Measurements from ENCODE around the gene ILK. TPM values are rescaled to one million over a fixed set of nuclear protein-coding genes. Genes with fewer than 3 reads are reported as not detected.

The ILK gene
- total and polyA plus RNA-seq, 8 donors = 146 to 165 (median 154) TPM

DNA sequence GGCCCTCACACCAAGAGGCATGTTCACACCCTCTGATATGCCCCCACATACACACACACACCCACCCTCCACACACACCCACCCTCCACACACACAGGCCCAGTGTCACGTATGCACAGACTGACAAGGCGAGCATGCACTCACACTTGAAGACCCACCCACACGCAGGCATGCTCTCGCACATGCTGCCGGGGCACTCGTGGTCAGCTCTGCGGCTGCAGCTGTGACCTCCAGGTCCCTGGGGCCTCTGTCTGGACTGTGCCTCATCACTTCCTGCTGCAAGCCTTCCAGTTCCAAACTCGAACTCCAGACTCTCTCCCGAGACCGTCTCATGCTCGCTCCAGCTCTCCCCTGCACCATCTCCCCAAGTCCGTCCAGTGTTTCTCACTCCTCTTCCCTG, 42.5 kb downstream of the ILK start:
- intact Hi-C loops (cut with DNase I) = no loop called here
- DNase-seq = peak in 1 of 4 donors; percentile 75
- peak; percentile 48 for ATAC-seq

DNA sequence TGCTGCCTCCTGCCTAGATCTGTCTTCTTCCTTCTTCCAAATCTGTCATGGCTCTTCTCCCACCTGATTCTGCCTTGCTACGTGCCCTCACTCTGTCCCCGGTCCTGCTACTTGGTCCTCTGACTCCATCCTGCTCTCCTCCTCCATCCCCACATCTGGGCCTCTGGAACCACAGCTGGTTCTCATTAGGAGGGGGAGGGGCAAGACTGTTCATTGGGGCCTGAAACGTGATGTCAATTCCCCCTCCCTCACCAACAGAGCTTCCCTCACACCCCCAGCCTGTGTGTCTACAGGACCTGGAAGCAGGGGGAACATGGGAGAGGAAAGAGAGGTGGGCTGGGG, 43.0 kb downstream of the ILK start:
- Histone ChIP-seq H3K4me3 (no peak overlapping the region), H3K9me3 (no peaks in the 10 kb centered on the region), H3K27ac (peak overlapping the region; percentile 58 to 81), H3K4me1 (peaks cover 21 to 42% of the 10 kb centered on the region in 2 donors), H3K27me3 (peaks cover 0 to 5% of the 10 kb centered on the region in 2 donors), H3K36me3 (no peaks in the 10 kb centered on the region)
- peak in 1 of 4 donors; percentile 54 for DNase-seq
- TF ChIP-seq, protein P1, sequence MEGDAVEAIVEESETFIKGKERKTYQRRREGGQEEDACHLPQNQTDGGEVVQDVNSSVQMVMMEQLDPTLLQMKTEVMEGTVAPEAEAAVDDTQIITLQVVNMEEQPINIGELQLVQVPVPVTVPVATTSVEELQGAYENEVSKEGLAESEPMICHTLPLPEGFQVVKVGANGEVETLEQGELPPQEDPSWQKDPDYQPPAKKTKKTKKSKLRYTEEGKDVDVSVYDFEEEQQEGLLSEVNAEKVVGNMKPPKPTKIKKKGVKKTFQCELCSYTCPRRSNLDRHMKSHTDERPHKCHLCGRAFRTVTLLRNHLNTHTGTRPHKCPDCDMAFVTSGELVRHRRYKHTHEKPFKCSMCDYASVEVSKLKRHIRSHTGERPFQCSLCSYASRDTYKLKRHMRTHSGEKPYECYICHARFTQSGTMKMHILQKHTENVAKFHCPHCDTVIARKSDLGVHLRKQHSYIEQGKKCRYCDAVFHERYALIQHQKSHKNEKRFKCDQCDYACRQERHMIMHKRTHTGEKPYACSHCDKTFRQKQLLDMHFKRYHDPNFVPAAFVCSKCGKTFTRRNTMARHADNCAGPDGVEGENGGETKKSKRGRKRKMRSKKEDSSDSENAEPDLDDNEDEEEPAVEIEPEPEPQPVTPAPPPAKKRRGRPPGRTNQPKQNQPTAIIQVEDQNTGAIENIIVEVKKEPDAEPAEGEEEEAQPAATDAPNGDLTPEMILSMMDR (IDR thresholded peaks at IDR 0.05) = no peak
- intact Hi-C loops (cut with DNase I) = no loop called here
- peak; percentile 30 for ATAC-seq

More for the DNA sequence above, 42.5 kb downstream of the ILK start:
- peak overlapping the region; percentile 58 to 81 for H3K27ac ChIP-seq
- TF ChIP-seq, protein P1 (IDR thresholded peaks at IDR 0.05) = no peak
- no peak overlapping the region for H3K4me3 ChIP-seq
- H3K9me3 ChIP-seq = no peaks in the 10 kb centered on the region
- no peaks in the 10 kb centered on the region for H3K36me3 ChIP-seq
- H3K4me1 ChIP-seq = peaks cover 21 to 42% of the 10 kb centered on the region in 2 donors
- H3K27me3 ChIP-seq = no peaks in the 10 kb centered on the region

DNA sequence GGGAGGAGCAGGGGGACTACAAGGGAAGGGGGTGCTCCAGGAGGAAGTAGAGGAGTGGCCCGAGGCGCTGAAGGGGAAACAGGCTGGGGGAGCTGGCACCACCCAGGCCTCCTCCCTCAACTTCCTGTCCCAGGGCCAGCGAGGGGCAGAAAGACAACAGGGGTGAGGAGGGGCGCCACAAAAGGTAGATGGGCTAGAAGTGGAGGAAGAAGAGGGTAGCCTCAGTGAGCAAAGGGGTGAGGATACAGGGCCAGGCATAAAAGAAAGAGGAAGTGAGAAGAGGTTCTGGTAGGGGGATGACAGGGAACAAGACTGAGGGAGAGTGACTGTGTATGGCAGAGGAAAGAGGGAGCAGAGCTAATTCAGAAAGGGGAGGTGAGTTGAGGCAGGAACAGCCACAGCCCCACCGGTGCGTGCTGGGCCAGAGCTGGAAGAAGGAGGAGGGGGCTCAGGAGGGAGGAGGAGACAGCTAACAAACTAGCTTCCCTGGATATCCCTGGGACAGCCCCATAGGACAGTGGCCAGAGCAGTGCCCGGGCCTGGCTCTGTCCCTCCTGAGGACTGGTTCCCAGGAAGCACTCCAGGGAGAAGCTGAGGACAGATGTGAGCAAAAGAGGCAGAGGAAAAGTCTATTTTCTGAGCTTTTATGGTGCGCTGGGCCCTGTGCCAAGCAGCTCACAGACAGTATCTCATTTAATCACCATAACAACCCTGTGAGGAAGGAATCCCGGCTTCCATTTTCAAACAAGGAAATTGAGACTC, 43.5 kb downstream of the ILK start:
- Histone ChIP-seq H3K27me3 (peaks cover 0 to 9% of the 10 kb centered on the region in 2 donors), H3K36me3 (no peaks in the 10 kb centered on the region), H3K9me3 (no peaks in the 10 kb centered on the region), H3K27ac (peak overlapping the region; percentile 58 to 81), H3K4me3 (no peak overlapping the region), H3K4me1 (peaks cover 21 to 43% of the 10 kb centered on the region in 2 donors)
- peak; percentile 58 for ATAC-seq
- TF ChIP-seq, protein P1 (IDR thresholded peaks at IDR 0.05) = no peak
- intact Hi-C loops (cut with DNase I) = no loop called here
- peak in 1 of 4 donors; percentile 82 for DNase-seq

DNA sequence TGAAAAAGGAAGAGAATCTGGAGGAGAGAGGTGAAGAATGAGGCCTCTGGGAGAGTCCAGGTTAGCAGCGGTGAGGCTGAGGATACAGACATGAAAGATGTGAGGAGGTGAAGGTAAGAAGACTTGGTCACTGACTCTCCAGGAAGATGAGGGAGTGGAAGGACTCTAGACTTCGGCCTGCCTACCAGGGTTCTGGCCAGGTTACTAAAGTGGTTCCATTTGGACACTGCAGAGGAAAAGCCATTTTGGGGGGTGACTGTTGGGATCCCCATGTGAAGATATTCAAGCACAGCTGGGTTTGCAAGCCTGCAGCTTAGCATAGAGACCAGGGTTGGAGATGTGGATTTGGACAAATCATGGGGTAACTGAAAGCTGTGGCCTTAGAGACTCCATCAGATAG, 44.3 kb downstream of the ILK start:
- TF ChIP-seq, protein P1 (IDR thresholded peaks at IDR 0.05) = no peak
- ATAC-seq = no peak
- H3K4me1 ChIP-seq = peaks cover 21 to 51% of the 10 kb centered on the region in 2 donors
- peak overlapping the region; percentile 58 to 81 for H3K27ac ChIP-seq
- H3K9me3 ChIP-seq = no peaks in the 10 kb centered on the region
- H3K27me3 ChIP-seq = peaks cover 0 to 9% of the 10 kb centered on the region in 2 donors
- no peak for DNase-seq
- no peak overlapping the region for H3K4me3 ChIP-seq
- no peaks in the 10 kb centered on the region for H3K36me3 ChIP-seq
- intact Hi-C loops (cut with DNase I) = no loop called here

DNA sequence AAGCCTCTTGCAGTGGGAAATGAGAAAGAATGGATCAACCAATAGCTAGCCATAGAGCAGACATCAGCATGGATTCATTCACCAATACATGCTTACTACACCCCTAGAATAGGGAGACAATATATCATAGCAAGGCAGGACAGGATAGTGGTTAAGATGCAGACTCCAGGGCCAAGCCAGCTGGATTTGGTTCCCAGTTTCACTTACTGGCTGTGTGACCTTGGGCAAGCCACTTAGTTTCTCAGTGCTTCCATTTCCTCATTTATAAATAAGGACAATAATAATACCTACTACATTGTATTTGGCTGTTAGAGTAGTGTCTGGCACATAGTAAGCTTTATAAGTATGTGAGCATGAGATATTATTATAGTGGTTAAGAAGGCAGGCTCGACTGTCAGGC, 44.9 kb downstream of the ILK start:
- TF ChIP-seq, protein P1 (IDR thresholded peaks at IDR 0.05) = no peak
- H3K4me1 ChIP-seq = peaks cover 21 to 51% of the 10 kb centered on the region in 2 donors
- H3K36me3 ChIP-seq = no peaks in the 10 kb centered on the region
- intact Hi-C loops (cut with DNase I) = no loop called here
- H3K27me3 ChIP-seq = peaks cover 0 to 9% of the 10 kb centered on the region in 2 donors
- H3K4me3 ChIP-seq = no peak overlapping the region
- H3K9me3 ChIP-seq = no peaks in the 10 kb centered on the region
- DNase-seq = no peak
- peak; percentile 20 for ATAC-seq
- H3K27ac ChIP-seq = no peak overlapping the region

Measured in left lung (tissue), 10 donors.